ENCODE results near the gene RABL6.
A peak's percentile ranks its signal among the peaks of the same experiment; 100 is the strongest.
"Not testable (repeated sequence)": the region's sequence is repeated elsewhere in the genome, so short reads cannot be mapped to it uniquely, and the experiment has no call there.

RABL6 gene

GRCh38 chr9:136860933-136861873 is 53.5 kb downstream of the RABL6 start:
- DNase-seq = no peak

DNA sequence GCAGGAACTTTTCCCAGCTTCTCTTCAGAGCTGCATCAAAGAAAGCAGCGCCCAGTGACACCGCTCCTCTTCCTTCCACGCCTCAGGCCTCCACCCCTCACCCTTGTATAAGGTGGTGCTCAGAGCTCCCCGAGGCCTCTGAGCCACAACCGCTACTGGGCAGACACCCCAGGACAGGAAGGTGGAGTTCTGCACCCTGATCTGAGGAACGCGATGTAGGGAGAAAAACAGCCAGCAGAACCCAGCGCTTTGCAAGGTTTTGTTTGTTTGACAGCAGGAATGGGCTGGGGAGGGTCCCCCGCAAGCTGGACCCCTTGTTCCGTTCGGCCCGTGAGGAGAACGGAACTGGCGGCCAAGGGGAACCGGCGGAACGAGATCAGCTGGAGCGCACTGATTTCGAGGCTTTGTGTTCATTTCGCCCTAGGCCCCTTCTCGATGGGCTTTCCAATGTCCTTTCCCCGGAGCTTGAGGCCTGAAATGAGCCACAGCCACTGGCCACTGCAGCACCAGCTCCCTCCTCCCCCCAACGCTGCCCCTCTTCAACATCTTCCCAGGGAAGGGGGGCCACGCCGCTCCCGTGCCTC is 54.2 kb downstream of the RABL6 start:
- DNase-seq = no peak

DNA sequence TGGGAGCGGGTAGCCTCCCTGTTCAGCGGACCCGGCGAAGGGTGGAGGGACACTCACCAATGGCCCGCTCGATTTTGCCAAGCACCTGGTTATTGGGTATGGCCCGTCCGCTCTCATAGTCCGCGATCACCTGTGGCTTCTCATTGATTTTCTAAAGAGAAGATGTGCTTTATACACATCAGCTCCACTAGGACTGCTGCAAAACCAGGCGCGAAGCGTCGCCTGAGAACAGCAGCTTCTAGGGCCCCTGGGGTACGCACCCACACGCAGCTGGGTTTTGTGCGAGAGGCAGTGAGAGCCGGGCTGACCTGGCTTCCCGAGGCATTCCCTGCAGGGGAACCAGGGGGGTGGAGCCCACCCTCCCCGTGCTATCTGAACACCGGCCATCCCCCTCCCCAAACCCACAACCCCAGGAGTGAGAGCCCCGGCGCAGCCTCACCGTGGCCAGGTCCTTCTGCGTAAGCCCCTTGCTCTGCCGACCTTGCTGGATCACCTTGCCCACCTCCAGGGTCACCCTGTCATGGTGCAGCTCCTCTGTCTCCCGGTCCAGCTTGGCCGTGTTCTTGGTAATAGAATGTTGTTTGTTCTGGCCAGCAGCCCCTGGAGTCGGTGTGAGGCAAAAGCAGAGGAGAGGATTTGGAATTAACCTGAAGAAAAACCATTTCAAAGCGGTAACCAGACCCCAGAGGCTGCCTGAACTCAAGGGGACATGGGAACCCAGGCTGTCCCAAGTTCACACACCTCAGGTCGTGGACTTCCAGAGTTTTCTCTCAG is 55.3 kb downstream of the RABL6 start:
- no peak for DNase-seq

DNA sequence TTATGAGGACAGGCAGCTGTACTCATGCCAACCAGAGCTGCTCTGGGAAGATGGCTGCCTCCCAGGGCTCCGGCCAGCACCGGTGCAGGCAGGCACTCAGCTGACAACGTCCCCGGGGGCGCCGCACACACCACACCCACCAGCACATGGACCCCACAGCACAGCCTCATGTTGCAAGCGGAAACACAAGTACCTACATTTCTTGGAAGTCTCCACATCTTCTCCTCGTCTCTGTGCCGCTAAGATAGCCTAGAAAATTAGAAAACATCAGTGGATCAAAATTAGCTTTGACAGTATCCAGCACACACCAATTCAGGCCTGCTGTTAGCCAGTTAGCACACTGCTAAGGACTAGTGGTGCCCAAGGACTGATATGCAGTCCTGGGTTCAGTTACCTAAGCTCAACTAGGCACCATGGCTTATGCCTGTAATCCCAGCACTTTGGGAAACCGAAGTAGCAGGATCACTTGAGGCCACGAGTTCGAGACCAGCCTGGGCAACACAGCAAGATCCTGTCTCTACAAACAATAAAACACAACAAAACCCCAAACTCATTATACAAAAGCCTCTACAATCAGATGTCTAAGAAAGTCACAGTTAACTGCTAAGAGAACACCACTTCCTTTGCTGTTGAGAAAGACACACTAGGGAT is 56.0 kb downstream of the RABL6 start:
- DNase-seq = no peak

- no peak for DNase-seq
Observed at GRCh38 chr9:136865041-136865767, 57.5 kb downstream of the RABL6 start.

GRCh38 chr9:136865768-136866103 is 58.0 kb downstream of the RABL6 start:
- DNase-seq = no peak

DNA sequence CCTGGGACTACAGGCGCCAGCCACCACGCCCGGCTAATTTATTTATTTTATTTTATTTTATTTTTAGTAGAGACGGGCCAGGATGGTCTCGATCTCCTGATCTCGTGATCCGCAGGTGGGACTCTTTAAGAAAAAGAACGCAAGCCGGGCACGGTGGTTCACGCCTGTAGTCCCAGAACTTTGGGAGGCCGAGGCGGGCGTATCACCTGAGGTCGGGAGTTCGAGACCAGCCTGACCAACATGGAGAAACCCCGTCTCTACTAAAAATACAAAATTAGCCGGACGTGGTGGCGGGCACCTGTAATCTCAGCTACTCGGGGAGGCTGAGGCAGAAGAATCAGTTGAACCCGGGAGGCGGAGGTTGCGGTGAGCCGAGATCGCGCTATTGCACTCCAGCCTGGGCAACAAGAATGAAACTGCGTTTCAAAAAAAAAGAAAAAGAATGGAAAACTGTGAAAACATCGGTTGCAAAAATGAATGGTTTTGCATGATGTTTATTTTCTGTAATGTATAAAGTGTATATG is 59.2 kb downstream of the RABL6 start:
- not testable (repeated sequence) for DNase-seq

GRCh38 chr9:136867480-136867879 is 59.7 kb downstream of the RABL6 start:
- DNase-seq = no peak

DNA sequence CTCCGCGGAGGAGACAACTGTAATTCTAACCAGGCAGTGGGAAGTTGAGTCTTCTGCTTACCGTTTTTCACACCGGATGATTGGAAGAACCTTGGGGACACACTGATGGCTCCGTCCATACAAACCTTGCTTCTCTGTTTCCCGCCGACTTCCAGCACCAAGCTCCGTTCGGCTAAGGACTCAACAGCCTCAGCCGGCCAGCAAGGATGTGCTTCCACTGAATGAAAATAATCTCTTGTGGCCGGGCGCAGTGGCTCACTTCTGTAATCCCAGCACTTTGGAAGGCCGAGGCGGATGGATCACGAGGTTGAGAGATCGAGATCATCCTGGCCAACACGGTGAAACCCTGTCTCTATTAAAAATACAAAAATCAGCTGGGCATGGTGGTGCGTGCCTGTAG is 60.2 kb downstream of the RABL6 start:
- no peak for DNase-seq

DNA sequence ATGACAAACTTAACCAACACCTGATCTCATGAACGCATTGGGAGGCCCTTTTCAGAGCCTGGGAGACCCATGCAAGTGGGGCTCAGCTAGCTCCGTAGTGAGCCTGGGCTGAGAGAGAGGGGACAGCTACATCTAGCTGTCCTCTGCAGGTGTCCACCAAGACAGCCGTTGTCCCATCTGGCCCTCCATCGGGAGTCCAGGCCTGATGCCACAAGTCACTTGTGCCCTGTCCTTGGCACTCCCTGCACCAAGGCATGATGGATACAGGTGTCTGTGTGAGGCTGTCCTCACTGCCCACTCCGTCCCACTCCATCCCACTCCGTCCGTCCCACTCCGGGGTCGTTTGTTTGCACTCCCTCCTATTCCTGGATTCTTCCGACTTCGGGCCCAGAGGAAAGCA is 60.9 kb downstream of the RABL6 start:
- DNase-seq = no peak

DNA sequence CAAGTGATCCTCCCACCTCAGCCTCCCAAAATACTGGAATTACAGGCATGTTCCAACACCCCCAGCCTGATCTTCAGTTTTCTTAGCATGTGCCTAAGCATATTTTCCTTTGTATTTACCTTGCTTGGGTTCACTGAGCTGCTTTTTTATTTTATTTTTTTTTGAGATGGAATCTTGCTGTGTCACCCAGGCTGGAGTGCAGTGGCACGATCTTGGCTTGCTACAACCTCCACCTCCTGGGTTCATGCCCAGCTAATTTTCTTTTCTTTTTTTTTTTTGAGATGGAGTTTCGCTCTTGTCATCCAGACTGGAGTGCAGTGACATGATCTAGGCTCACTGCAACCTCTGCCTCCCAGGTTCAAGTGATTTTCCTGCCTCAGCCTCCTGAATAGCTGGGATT is 61.9 kb downstream of the RABL6 start:
- DNase-seq = not testable (repeated sequence)

DNA sequence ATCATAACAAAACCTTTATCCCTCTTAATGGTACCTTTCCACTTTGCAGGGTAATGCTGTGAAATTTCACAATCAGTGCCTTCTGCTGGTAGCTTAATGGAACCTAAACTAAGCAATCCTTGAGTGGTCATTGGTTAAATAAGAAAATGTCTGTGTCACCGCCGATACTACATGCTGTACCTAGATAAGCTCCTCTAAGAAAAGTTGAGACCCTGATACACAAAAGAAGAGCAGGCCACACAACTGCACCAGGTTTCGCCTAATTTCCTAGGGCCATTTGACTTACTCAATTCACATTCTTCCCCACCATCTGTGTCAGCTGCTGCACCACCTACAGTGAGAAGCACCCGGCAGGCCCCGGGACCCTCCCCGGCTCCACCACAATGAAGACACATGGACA is 67.4 kb downstream of the RABL6 start:
- no peak for DNase-seq

GRCh38 chr9:136876476-136876875 is 68.7 kb downstream of the RABL6 start:
- no peak for DNase-seq

DNA sequence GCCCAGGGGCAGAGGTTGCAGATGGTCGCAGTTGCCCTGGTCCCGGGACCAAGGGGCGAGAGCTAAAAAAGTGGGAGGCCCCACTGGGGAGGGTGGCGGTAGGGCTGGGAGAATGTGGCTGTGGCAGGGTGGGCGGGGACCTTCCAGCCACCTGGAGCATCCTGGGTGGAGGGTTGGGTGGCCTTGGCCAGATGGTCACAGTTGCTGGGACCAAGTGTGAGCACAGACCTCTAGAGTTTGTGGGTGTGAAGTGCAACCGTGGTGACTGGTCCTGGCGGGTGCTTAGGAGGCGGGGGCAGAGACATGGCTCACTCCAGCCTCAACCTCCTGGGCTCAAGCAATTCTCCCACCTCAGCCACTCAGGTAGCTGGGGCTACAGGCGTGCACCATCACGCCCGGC is 72.9 kb downstream of the RABL6 start:
- no peak for DNase-seq

- no peak for DNase-seq
Observed at GRCh38 chr9:136881691-136882108, 74.0 kb downstream of the RABL6 start.

DNA sequence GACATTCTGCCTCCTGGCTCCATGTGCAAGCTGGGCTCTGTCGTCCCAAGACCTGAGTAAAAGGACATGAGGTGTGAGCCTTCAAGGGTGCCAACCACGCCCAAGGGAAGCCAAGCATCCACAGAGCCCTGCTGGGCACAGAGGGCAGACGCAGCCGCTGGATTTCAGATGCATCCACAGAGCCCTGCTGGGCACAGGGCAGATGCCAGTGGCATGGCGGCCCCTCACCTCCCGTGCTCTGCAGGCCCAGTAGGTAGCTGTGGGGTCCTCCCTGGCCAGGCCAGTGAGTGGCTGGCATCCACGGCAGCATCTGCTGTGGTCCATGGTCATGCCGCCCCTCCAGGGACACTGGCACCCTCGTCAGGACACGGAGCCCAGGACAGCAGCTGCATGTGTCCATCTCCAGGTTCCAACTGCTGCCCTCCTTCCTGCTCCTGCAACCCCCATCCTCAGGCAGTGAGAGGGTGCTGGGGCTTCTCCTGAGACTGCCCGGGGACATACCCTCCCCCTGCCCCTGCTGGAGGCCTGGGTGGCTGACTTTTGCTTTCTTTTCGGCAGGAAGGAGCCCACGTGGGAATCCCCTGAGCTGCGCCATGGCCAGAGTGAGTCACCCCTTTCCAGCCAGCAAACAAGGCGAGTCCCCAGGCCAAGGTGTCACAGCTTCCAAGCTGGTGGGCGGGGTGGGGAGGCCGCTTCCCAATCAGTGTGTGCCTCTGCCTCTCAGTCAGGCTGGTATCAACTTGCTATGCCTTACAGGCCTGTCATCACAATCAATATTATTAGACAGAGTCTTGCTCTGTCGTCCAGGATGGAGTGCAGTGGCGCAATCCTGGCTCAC is 74.6 kb downstream of the RABL6 start:
- DNase-seq = peak; percentile 44

- not testable (repeated sequence) for DNase-seq
Observed at GRCh38 chr9:136882947-136883283, 75.2 kb downstream of the RABL6 start.

DNA sequence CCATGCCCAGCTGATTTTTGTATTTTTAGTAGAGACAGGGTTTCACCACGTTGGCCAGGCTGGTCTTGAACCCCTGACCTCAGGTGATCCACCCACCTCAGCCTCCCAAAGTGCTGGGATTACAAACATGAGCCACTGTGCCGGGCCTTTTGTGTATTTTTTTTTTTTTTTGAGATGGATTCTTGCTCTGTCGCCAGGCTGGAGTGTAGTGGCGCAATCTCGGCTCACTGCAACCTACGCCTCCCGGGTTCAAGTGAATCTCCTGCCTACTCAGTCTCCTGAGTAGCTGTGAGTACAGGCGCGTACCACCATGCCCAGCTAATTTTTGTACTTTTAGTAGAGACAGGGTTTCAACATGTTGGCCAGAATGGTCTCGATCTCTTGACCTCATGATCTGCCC is 75.9 kb downstream of the RABL6 start:
- not testable (repeated sequence) for DNase-seq

GRCh38 chr9:136885950-136886578 is 78.3 kb downstream of the RABL6 start, which contains the start of gene TRAF2:
Gene TRAF2, plus strand, starts transcription at chr9:136886516. Its CDS starts 12,225 bp downstream, at chr9:136898741.
- DNase-seq = peak; percentile 98
